ENCODE data around the gene MCF2L.
"Not testable (repeated sequence)": the region's sequence is repeated elsewhere in the genome, so short reads cannot be mapped to it uniquely, and the experiment has no call there.

MCF2L gene

DNA sequence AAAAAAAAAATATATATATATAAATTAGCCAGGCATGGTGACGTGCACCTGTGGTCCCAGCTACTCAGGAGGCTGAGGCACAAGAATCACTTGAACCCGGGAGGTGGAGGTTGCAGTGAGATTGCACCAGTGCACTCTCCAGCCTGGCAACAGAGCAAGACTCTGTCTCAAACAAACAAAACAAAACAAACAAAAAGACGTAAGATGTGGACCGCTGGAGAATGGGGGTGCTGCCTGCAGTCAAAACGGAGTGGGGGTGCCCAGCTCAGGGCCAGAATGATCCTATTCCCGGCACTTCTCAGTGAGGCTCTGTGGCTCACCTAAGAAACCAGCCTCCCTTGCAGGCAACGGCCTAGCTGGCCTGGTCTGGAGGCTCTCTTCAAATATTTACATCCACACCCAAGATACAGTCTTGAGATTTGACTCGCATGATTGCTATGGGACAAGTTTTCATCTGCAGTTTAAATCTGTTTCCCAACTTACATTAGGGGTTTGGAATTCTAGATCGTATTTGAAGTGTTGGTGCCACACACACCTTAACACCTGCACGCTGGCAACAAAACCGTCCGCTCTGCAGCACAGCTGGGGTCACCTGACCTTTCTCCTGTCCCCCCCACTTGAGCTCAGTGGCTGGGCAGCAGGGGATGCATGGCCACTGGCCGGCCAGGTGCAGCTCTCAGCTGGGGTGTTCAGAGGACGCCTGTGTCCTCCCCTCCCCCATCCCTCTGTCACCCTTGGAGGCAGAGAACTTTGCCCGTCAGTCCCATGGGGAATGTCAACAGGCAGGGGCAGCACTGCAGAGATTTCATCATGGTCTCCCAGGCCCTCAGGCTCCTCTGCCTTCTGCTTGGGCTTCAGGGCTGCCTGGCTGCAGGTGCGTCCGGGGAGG, 136.3 kb downstream of the MCF2L start, which contains the start of gene F7:
Gene F7, plus strand, starts transcription at position 760 of the 889 bp plus-strand sequence. Its CDS starts 51 bp downstream, at position 811.
- in situ Hi-C loops (cut with MboI; ENCODE audit: low sequenced_read_pairs), result no loop called here

DNA sequence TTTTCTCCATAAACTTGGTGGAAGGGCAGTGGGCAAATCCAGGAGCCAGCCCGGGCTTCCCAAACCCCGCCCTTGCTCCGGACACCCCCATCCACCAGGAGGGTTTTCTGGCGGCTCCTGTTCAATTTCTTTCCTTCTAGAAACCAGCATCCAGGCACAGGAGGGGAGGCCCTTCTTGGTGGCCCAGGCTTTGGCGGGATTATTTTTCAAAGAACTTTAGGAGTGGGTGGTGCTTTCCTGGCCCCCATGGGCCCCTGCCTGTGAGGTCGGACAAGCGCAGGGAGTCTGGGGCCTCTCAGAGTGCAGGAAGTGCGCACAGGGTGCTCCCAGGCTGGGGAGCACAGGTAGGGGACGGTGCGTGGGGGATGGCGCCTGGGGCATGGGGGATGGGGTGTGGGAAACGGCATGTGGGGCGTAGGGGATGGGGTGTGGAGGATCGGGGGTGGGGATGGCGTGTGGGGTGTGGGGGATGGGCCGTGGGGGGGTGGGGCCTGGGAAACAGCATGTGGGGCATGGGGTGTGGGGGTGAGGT, 137.0 kb downstream of the MCF2L start:
- in situ Hi-C loops (cut with MboI; ENCODE audit: low sequenced_read_pairs), result no loop called here

- in situ Hi-C loops (cut with MboI; ENCODE audit: low sequenced_read_pairs), result no loop called here
Measured at GRCh38 chr13:113106711-113107351, 137.8 kb downstream of the MCF2L start.

DNA sequence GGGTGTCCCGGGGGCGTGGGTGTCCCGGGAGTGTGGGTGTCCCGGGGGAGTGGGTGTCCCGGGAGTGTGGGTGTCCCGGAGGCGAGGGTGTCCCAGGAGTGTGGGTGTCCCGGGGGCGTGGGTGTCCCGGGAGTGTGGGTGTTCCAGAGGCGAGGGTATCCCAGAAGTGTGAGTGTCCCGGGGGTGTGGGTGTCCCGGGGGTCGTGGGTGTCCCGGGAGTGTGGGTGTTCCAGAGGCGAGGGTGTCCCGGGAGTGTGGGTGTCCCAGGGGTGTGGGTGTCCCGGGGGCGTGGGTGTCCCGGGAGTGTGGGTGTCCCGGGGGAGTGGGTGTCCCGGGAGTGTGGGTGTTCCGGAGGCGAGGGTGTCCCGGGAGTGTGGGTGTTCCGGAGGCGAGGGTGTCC, 139.5 kb downstream of the MCF2L start:
- in situ Hi-C loops (cut with MboI; ENCODE audit: low sequenced_read_pairs), result not testable (repeated sequence)

DNA sequence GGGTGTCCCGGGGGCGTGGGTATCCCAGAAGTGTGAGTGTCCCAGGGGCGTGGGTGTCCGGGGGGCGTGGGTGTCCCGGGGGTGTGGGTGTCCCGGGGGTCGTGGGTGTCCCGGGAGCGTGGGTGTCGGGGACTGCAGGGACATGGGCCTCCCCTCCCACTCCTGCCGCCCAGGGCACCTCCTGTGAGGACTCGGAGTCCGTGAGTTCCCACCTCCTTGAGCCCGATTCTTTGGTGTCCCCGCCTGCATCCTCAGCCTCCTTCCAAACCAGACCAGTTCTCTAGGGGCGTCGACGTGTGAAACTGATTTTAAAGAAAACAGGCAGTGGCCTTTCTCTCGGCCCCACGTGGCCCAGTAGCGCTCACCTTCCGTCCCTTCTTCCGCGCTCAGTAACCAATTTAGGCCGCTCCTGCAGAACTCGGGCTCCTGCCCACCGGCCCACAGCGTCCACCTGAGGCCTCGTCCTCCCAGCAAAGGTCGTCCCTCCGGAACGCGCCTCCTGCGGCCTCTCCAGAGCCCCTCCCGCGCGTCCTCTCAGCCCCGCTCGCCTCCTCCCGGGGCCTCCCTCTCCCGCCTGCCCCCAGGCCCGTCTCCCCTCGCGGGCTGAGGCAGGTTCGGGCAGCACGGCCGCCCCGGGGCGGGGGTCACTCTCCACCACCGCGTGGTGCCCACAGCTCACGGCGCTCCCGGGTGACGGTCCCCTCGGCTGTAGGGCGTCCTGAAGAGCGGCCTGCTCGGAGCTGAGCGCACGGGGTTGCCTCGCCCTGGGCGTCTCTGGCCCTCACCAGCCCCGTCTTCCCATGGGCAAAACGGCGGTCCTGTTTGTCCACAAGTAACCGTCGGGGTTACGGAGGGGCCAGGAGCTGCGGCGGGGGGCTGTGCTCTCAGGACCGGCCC, 140.4 kb downstream of the MCF2L start:
- in situ Hi-C loops (cut with MboI; ENCODE audit: low sequenced_read_pairs), result no loop called here

- in situ Hi-C loops (cut with MboI; ENCODE audit: low sequenced_read_pairs), result no loop called here
Measured at GRCh38 chr13:113110048-113110851, 141.2 kb downstream of the MCF2L start.

DNA sequence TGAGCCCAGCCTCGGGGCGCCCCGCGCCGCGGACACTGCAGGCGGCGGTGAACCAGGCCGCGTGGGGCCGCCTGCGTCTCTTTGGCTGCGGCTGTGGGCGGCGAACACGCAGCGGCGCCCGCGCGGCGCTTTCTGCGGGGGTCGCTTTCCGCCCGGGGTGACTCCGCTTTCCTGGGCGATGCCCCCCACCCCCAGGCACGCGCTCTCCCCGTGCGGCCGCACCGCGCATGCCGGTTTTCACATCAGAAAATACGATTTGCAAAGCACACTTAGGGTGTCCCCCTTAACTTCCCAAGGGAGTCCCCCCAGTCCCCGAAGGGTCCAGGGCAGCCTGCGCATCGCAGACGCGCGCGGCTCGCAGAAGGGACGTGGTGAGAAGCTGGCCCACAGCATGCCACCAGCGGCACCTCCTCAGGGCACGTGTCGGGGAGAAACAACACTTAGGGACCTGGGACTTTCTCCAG, 141.9 kb downstream of the MCF2L start:
- in situ Hi-C loops (cut with MboI; ENCODE audit: low sequenced_read_pairs), result no loop called here

- in situ Hi-C loops (cut with MboI; ENCODE audit: low sequenced_read_pairs), result not testable (repeated sequence)
Measured at GRCh38 chr13:113111821-113112220, 142.8 kb downstream of the MCF2L start.

DNA sequence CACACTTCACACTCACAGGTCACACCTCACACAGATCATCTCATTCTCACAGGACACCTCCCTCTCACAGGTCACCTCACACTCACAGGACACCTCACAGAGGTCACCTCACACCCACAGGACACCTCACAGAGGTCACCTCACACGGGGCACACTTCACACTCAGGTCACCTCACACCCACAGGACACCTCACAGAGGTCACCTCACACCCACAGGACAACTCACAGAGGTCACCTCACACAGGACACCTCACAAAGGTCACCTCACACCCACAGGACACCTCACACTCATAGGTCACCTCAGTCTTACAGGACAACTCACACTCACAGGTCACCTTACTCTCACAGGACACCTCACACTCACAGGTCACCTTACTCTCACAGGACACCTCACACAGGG, 143.5 kb downstream of the MCF2L start:
- in situ Hi-C loops (cut with MboI; ENCODE audit: low sequenced_read_pairs), result not testable (repeated sequence)

DNA sequence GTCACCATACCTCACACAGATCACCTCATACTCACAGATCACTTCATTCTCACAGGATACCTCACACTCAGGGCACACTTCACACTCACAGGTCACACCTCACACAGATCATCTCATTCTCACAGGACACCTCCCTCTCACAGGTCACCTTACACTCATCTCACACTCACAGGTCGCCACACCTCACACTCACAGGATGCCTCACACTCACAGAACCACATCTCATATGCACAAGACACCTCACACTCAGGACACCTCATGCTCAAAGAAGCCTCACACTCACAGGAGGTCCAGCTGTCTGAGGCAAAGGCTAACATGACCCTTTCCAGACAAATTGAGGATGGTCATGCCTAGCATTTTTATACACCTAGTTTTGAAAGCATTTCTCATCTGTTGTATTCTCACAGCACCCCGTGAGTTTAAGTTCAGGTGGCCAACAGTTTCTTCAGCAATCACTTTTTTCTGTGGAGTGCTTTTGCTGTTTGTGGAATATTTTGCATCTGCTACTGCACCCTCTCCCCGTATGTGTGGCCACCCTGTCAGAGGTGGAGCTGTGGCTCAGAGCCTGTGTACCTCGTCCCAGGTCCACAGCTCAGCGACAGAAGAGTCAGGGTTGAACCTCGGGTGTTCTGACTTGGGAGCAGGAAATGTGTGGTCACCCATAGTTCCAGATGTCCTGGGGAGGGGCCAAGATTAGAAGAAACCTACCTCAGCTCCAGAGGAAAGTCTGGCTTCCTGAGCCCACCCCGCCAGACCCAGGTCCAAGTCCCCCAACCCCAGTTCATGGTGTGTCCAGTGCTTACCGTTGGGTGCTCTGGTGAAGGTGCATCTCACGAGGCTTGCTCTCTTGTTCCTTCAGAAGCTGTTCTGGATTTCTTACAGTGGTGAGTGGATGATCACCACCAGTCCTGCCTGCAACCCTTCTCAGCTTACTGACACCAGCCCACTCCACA, 144.2 kb downstream of the MCF2L start:
- in situ Hi-C loops (cut with MboI; ENCODE audit: low sequenced_read_pairs), result no loop called here

DNA sequence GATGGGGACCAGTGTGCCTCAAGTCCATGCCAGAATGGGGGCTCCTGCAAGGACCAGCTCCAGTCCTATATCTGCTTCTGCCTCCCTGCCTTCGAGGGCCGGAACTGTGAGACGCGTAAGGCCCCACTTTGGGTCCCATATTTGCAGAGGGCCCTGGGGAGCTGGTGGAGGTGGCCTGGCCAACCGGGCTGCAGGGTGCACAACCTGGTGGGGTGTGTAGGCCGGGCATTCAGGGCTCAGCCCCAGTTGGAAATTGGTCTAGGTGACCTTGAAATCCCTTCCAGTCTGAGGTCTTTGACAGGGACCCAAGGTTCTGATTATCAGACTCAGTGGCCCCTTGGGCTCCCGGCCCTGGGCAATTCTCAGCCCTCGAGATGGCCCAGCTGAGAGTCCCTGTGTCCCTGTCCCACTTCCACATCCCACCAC, 144.8 kb downstream of the MCF2L start:
- in situ Hi-C loops (cut with MboI; ENCODE audit: low sequenced_read_pairs), result no loop called here

DNA sequence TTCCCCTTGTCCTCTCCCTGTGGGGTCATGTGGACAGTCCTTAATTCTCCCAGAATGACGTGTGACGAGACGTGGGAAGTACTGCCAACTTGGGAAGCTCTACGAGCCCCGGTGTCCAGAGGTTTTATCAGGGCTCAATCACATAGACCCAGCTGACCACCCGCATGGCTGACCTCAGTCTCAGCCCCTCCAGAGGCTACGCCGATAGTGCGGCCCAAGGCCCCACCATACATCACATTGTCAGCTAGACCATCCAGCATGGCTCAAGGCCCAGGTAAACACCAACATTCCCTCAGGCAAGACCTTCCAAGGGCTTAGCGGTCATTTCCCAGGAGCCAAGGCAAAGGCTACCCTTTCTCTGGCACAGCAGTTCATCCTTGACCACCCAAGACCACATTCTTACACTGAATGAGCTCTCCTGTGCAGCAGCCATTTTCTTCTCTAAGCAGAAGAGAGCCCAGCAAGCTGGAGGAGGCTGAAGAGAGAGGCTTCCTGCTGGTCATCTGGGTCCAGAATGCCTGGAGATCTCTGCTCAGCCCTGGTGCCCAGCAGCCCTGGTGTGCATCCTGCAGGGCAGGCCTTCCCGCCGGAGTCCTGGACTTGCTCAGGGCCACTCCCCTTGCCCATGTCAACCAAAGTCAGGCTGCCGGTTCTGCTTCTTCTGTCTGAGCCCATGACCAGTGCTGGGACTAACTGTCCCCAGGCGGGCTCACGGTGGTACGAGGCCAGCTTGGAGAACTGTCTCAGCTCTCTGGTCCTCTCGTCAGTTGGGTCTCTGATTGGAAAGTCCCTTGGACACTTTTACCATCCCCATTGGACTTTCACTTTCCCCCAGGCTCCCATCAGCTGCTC, 145.7 kb downstream of the MCF2L start:
- in situ Hi-C loops (cut with MboI; ENCODE audit: low sequenced_read_pairs), result no loop called here

- in situ Hi-C loops (cut with MboI; ENCODE audit: low sequenced_read_pairs), result no loop called here
Measured at GRCh38 chr13:113115363-113116205, 146.6 kb downstream of the MCF2L start.

GRCh38 chr13:113116206-113116800, 147.3 kb downstream of the MCF2L start:
- in situ Hi-C loops (cut with MboI; ENCODE audit: low sequenced_read_pairs), result no loop called here

GRCh38 chr13:113116871-113117271, 147.9 kb downstream of the MCF2L start:
- in situ Hi-C loops (cut with MboI; ENCODE audit: low sequenced_read_pairs), result no loop called here

DNA sequence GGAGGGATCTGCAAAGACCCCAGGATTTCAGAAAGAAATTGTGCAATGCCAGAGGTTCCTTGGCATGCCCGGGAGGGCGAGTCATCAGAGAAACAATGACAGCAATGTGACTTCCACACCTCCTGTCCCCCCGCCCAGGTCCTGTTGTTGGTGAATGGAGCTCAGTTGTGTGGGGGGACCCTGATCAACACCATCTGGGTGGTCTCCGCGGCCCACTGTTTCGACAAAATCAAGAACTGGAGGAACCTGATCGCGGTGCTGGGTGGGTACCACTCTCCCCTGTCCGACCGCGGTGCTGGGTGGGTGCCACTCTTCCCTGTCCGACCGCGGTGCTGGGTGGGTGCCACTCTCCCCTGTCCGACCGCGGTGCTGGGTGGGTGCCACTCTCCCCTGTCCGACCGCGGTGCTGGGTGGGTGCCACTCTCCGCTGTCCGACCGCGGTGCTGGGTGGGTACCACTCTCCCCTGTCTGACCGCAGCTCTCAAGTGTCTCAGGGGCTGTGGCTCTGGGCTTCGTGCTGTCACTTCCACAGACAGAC, 148.4 kb downstream of the MCF2L start:
- in situ Hi-C loops (cut with MboI; ENCODE audit: low sequenced_read_pairs), result no loop called here
